Measurements from ENCODE around the gene NEU1. TPM values are rescaled to one million over a fixed set of nuclear protein-coding genes. Genes with fewer than 3 reads are reported as not detected.

The NEU1 gene
- total and polyA plus RNA-seq, 8 donors: 25.7 to 106 (median 29.4) TPM

- Histone ChIP-seq H3K27ac (peak within 1 kb of the TSS; percentile 74 to 84), H3K27me3 (no peaks in the 10 kb centered on the region), H3K36me3 (no peaks in the 10 kb centered on the region), H3K9me3 (no peaks in the 10 kb centered on the region), H3K4me3 (peak within 1 kb of the TSS; percentile 40 to 53), H3K4me1 (peaks cover 18 to 40% of the 10 kb centered on the region in 2 donors)
- DNase-seq (peak; percentile 92 to 99 (median 96)), ATAC-seq (peak; percentile 84)
- TF ChIP-seq CTCF (IDR thresholded peaks at IDR 0.05): no peak
- intact Hi-C loops (cut with DNase I): no loop called here
Measured at GRCh38 chr6:31901953-31902643, 39.5 kb upstream of the NEU1 start, which contains the start of gene ZBTB12. Gene ZBTB12, minus strand, starts transcription at chr6:31902086. Its CDS starts 781 bp downstream, at chr6:31901305.

- no peak for TF ChIP-seq CTCF (IDR thresholded peaks at IDR 0.05)
- DNase-seq: peak in 3 of 4 donors; percentile 47 to 88 (median 71)
- intact Hi-C loops (cut with DNase I): no loop called here
- peak overlapping the region; percentile 74 to 84 for H3K27ac ChIP-seq
- no peaks in the 10 kb centered on the region for H3K9me3 ChIP-seq
- H3K4me3 ChIP-seq: peak overlapping the region; percentile 40 to 53
- no peaks in the 10 kb centered on the region for H3K36me3 ChIP-seq
- peaks cover 17 to 44% of the 10 kb centered on the region in 2 donors for H3K4me1 ChIP-seq
- ATAC-seq: peak; percentile 28
- H3K27me3 ChIP-seq: no peaks in the 10 kb centered on the region
Measured at GRCh38 chr6:31901415-31901952, 38.9 kb upstream of the NEU1 start.

GRCh38 chr6:31900917-31901414, 38.3 kb upstream of the NEU1 start:
- DNase-seq: peak in 1 of 4 donors; percentile 77
- intact Hi-C loops (cut with DNase I): no loop called here
- H3K4me3 ChIP-seq: peak overlapping the region; percentile 40 to 53
- peak overlapping the region; percentile 74 to 84 for H3K27ac ChIP-seq
- no peaks in the 10 kb centered on the region for H3K9me3 ChIP-seq
- H3K27me3 ChIP-seq: no peaks in the 10 kb centered on the region
- TF ChIP-seq CTCF (IDR thresholded peaks at IDR 0.05): no peak
- H3K4me1 ChIP-seq: peaks cover 21 to 48% of the 10 kb centered on the region in 2 donors
- H3K36me3 ChIP-seq: no peaks in the 10 kb centered on the region
- no peak for ATAC-seq

GRCh38 chr6:31899882-31900722, 37.5 kb upstream of the NEU1 start:
- H3K36me3 ChIP-seq: peaks cover 0 to 5% of the 10 kb centered on the region in 2 donors
- ATAC-seq (no peak), DNase-seq (no peak)
- no peak overlapping the region for H3K27ac ChIP-seq
- H3K27me3 ChIP-seq: no peaks in the 10 kb centered on the region
- no peak for TF ChIP-seq CTCF (IDR thresholded peaks at IDR 0.05)
- H3K4me3 ChIP-seq: no peak overlapping the region
- H3K4me1 ChIP-seq: peaks cover 21 to 48% of the 10 kb centered on the region in 2 donors
- no peaks in the 10 kb centered on the region for H3K9me3 ChIP-seq
- intact Hi-C loops (cut with DNase I): no loop called here

Data from left lung (tissue), 10 donors.